A549 (cell line): Measurements from ENCODE around the gene PARG. TPM values are rescaled to one million over a fixed set of nuclear protein-coding genes. Genes with fewer than 3 reads are reported as not detected.

Source experiments
- ATAC-seq, 2 experiments: fragments of 200-7000 bp in 1 of 2; fragments of >200 bp in 1 of 2; cut with Nextera tagmentation in 1 of 2; cut with Tn5 transposase in 1 of 2; 3 replicates each; pipeline versions ENCODE4 v1.8.0 to v1.9.1; 2018 to 2020; ENCODE audit warnings: mild to moderate bottlenecking in 1 of 2, moderate library complexity in 1 of 2
- CTCF ChIA-PET: fragments of 300-600 bp; sonication (Branson Sonifier 250); formaldehyde crosslinking; extraction: SDS; loops from one replicate; lab custom pipeline; 2021; ENCODE audit warnings: antibody characterized with exemption, inconsistent platforms; lab: Yijun Ruan, JAX
- POLR2A ChIA-PET: fragments of 350-600 bp; formaldehyde crosslinking; extraction: SDS; loops from one replicate; lab custom pipeline; 2021; ENCODE audit warnings: antibody characterized with exemption, inconsistent platforms; lab: Yijun Ruan, JAX
- DNase-seq, 2 experiments: peaks; one replicate each; pipeline versions ENCODE4 v3.0.0 to v3.0.0-alpha.2; 2011 to 2016; ENCODE audit warnings: low read depth in 1 of 2, low spot score in 1 of 2
- FAIRE-seq: peaks from 2 replicates; lab custom pipeline; 2011; peaks lifted over from hg19 to GRCh38; lab: Jason Lieb, UNC
- H3K27ac ChIP-seq, 2 experiments: fragments of >200 bp; sonication (Bioruptor Twin); formaldehyde crosslinking; 3 replicates each; pipeline ENCODE4 v1.5.1; 2016 to 2017
- H3K4me1 ChIP-seq: fragments of >200 bp; sonication (Bioruptor Twin); formaldehyde crosslinking; 3 replicates; pipeline ENCODE4 v1.6.1; 2016
- H3K4me2 ChIP-seq: fragments of >200 bp; sonication (Bioruptor Twin); formaldehyde crosslinking; 3 replicates; pipeline ENCODE4 v1.6.1; 2016
- H3K4me3 ChIP-seq: fragments of >200 bp; sonication (Bioruptor Twin); formaldehyde crosslinking; 3 replicates; pipeline ENCODE4 v1.5.1; 2016
- H3K9me3 ChIP-seq: fragments of >200 bp; sonication (Bioruptor Twin); formaldehyde crosslinking; 3 replicates; pipeline ENCODE4 v1.6.1; 2016
- BHLHE40 ChIP-seq: IDR thresholded peaks from 2 replicates; pipeline ENCODE4 v1.6.1; 2012; ENCODE audit warnings: low read depth, low read length, inconsistent platforms
- FOSL2 ChIP-seq, 2 experiments: fragments of 450-650 bp in 1 of 2; fragments of >200 bp in 1 of 2; sonication (Bioruptor Twin) in 1 of 2; formaldehyde crosslinking; IDR thresholded peaks; 2 replicates each; pipeline versions ENCODE4 v1.5.0 to v1.6.1; 2016 to 2020; ENCODE audit warnings: mild to moderate bottlenecking in 1 of 2, moderate library complexity in 1 of 2
- FOXS1 ChIP-seq: fragments of 250-450 bp; sonication (Bioruptor Pico); IDR thresholded peaks from 2 replicates; pipeline ENCODE4 v1.5.0; 2020; ENCODE audit warnings: mild to moderate bottlenecking, moderate library complexity
- HEYL ChIP-seq: fragments of 250-450 bp; sonication (Bioruptor Pico); IDR thresholded peaks from 2 replicates; pipeline ENCODE4 v1.8.0; 2021; ENCODE audit warnings: mild to moderate bottlenecking, moderate library complexity
- NFE2L2 ChIP-seq: fragments of 150-350 bp; conservative IDR thresholded peaks from 2 replicates; pipeline ENCODE4 v1.6.1; 2014; ENCODE audit warnings: low read length
- POLR2AphosphoS2 ChIP-seq: conservative IDR thresholded peaks from 2 replicates; pipeline ENCODE4 v1.6.1; 2012; ENCODE audit warnings: low read length, improper control_type of control experiment, inconsistent platforms
- RAD21 ChIP-seq, 2 experiments: fragments of >200 bp in 1 of 2; sonication (Bioruptor Twin) in 1 of 2; formaldehyde crosslinking in 1 of 2; IDR thresholded peaks in 1 of 2; conservative IDR thresholded peaks in 1 of 2; 2 replicates in 1 of 2; 3 replicates in 1 of 2; pipeline ENCODE4 v1.6.1; 2012 to 2018; ENCODE audit warnings: inconsistent platforms in 1 of 2
- RARB ChIP-seq: fragments of 250-450 bp; sonication (Bioruptor Pico); IDR thresholded peaks from 2 replicates; pipeline ENCODE4 v1.8.0; 2021; ENCODE audit warnings: mild to moderate bottlenecking, moderate library complexity
- ZSCAN20 ChIP-seq: fragments of 250-450 bp; sonication (Bioruptor Pico); IDR thresholded peaks from 2 replicates; pipeline ENCODE4 v1.8.0; 2022; ENCODE audit warnings: mild to moderate bottlenecking, moderate library complexity
- WGBS: methylation state at CpG from one replicate; pipeline ENCODE4 v1.1.6; 2017; ENCODE audit errors: missing lambda C conversion rate; 5-methylcytosine and 5-hydroxymethylcytosine counted together
- polyA plus RNA-seq, 4 experiments: library from polyadenylated mRNA; depleted of rRNA in 3 of 4; stranded (reverse); fragments of >200 nt; fragmentation: RNase III in 1 of 4; extraction: RNeasy Plus Mini Kit Qiagen cat#74134 plus additional on column Dnase treatment in 1 of 4; gene quantifications; 2 replicates in 3 of 4; 3 replicates in 1 of 4; pipeline ENCODE4 v1.2.3, GENCODE V29; 2011 to 2017
- small RNA-seq, 6 experiments: library from RNA; depleted of rRNA; stranded (forward); fragments of <200 nt; gene quantifications; one replicate each; pipeline ENCODE3, GENCODE V24; 2012
- TF ChIP-seq, protein P1 (sequence below): fragments of >200 bp; sonication (Bioruptor Twin); formaldehyde crosslinking; IDR thresholded peaks from 3 replicates; pipeline ENCODE4 v1.6.1; 2016

Gene PARG
- polyA plus RNA-seq, 2 of the 4 experiments (the other 2 are of a cell fraction): 22.7 to 24.0 TPM

DNA sequence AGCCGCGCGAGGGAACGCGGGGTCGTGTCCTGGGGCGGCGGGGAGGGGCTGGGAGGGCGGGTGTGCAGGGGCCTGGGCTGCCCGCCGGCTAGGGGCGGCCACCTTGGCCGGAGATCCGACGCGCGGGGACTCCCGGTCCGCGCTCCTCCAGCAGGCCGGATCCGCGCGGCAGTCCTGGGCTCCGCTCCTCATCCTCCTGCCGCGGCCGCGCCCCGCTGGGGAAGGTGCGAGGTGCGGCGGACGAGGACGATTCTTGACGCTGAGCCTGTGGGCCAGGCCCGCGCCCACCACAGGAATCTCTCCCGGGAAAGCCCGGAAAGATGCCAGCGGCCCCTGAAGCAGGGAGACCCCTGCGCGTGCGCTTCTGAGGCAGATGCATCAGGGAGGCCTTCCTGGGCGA is 173.1 kb downstream of the PARG start:
- TF ChIP-seq, protein P1, sequence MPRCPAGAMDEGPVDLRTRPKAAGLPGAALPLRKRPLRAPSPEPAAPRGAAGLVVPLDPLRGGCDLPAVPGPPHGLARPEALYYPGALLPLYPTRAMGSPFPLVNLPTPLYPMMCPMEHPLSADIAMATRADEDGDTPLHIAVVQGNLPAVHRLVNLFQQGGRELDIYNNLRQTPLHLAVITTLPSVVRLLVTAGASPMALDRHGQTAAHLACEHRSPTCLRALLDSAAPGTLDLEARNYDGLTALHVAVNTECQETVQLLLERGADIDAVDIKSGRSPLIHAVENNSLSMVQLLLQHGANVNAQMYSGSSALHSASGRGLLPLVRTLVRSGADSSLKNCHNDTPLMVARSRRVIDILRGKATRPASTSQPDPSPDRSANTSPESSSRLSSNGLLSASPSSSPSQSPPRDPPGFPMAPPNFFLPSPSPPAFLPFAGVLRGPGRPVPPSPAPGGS: no peak
- TF ChIP-seq, all 56 proteins: peak for 0
- POLR2A ChIA-PET: no interaction called here
- FAIRE-seq (no peak), ATAC-seq (no peak), DNase-seq (no peak)
- no peaks in the 10 kb centered on the region for H3K4me1 ChIP-seq
- H3K4me2 ChIP-seq: no peak overlapping the region
- H3K4me3 ChIP-seq: no peak overlapping the region
- no peak overlapping the region for H3K27ac ChIP-seq
- 71% methylated on average over 10 of the region's 45 CpGs for WGBS
- CTCF ChIA-PET: no interaction called here
- H3K9me3 ChIP-seq: peaks cover 4% of the 10 kb centered on the region; the same call in 1 of the 3 replicates

DNA sequence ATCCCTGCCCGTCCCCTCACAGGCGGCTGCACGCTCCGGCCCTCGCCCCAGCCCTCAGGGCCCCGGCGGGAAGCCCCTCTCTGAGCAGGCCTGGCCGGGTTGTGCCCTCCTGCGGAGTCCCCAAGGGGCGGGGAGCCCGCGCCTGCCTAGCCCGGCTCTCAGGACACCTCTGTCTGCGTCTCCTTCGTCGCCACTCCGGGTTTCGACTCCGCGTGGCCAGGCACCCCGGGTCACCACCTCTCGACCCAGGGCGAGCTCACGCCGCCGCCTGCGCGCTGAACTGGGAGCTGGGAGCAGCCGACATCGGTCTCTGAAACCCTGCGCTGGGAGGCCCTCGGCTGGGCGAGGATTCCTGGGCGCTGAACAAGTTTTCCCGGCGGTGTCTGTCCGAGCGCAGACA is 173.5 kb downstream of the PARG start:
- WGBS: 55% methylated on average over 20 of the region's 38 CpGs
- ATAC-seq (no peak), DNase-seq (no peak), FAIRE-seq (no peak)
- Histone ChIP-seq H3K4me1 (no peaks in the 10 kb centered on the region), H3K9me3 (peaks cover 4% of the 10 kb centered on the region; the same call in 1 of the 3 replicates), H3K4me2 (no peak overlapping the region), H3K4me3 (no peak overlapping the region)
- TF ChIP-seq FOSL2 (IDR thresholded peaks at IDR 0.05): no peak
- no peak for TF ChIP-seq FOSL2 (CRISPR knock-in tag; IDR thresholded peaks at IDR 0.05)
- no peak for TF ChIP-seq HEYL
- TF ChIP-seq RAD21 (conservative IDR thresholded peaks at IDR 0.05 in 1 of 2, IDR thresholded peaks at IDR 0.05 in 1 of 2): no peak
- no peak for TF ChIP-seq NFE2L2
- no peak for TF ChIP-seq ZSCAN20 (CRISPR knock-in tag)
- TF ChIP-seq POLR2AphosphoS2: no peak
- TF ChIP-seq RARB: no peak
- TF ChIP-seq BHLHE40: no peak
- no peak for TF ChIP-seq FOXS1 (CRISPR knock-in tag)
- TF ChIP-seq, all 56 proteins: peak for 0
- ChIA-PET POLR2A (no interaction called here), CTCF (no interaction called here)
- no peak overlapping the region for H3K27ac ChIP-seq

Small RNA genes within 50 kb of the gene (small RNA-seq; reads per million reads assigned to genes)
- gene RNA5SP317: 0 reads per million in 6 experiments
- gene SNORA74C-2: 0 to 10.9 (median 0.13) reads per million in 6 experiments

Other genes with a start within 250 kb of the PARG start
- gene OGDHL, start 179.7 kb downstream of the PARG start, polyA plus RNA-seq (2011; rRNA removed): 0.05 and 0.06 TPM in 2 replicates
- gene OGDHL, start 179.7 kb downstream of the PARG start, polyA plus RNA-seq (2017; fragmentation: RNase III; extraction: RNeasy Plus Mini Kit Qiagen cat#74134 plus additional on column Dnase treatment): 0.13 to 0.22 TPM (median 0.18 TPM) in 3 replicates
- gene TIMM23B, start within 50 bp of the PARG start, polyA plus RNA-seq (2011; rRNA removed): 22.9 and 28.5 TPM in 2 replicates
- 12.9 to 15.3 TPM (median 14.8 TPM) in 3 replicates for gene TIMM23B, start within 50 bp of the PARG start, polyA plus RNA-seq (2017; fragmentation: RNase III; extraction: RNeasy Plus Mini Kit Qiagen cat#74134 plus additional on column Dnase treatment)
- 11.2 and 13.0 TPM in 2 replicates for gene AGAP6, start 46.4 kb upstream of the PARG start, polyA plus RNA-seq (2011; rRNA removed)
- gene AGAP6, start 46.4 kb upstream of the PARG start, polyA plus RNA-seq (2017; fragmentation: RNase III; extraction: RNeasy Plus Mini Kit Qiagen cat#74134 plus additional on column Dnase treatment): 8.4 to 10.3 TPM (median 9.0 TPM) in 3 replicates
- gene WASHC2A, start 125.9 kb upstream of the PARG start, polyA plus RNA-seq (2011; rRNA removed): 15.8 and 18.0 TPM in 2 replicates
- 13.7 to 15.8 TPM (median 14.0 TPM) in 3 replicates for gene WASHC2A, start 125.9 kb upstream of the PARG start, polyA plus RNA-seq (2017; fragmentation: RNase III; extraction: RNeasy Plus Mini Kit Qiagen cat#74134 plus additional on column Dnase treatment)